Measurements from ENCODE around the gene STPG3.

STPG3 gene

DNA sequence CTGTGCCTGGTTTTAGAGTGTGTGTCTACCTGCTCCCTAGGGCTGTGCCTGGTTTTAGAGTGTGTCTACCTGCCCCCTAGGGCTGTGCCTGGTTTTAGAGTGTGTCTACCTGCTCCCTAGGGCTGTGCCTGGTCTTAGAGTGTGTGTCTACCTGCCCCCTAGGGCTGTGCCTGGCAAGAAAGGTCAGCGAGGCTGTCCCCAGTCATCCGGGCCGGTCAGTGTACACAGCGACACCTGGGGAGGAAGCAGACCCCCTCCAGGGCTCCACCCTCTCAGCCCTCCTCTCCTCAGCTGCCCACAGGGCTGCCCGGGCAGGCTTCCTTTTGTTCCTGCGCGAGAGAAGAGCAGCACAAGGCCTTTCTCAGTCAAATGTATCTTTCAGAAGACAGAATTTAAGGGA, 46.9 kb downstream of the STPG3 start:
- H3K4me3 ChIP-seq (ENCODE audit: low read length), result no peak overlapping the region
- 36% methylated on average over 7 of the region's 7 CpGs for WGBS
- H3K9ac ChIP-seq (ENCODE audit: low read depth, low read length), result no peak overlapping the region
- H3K27me3 ChIP-seq (ENCODE audit: insufficient read depth, low read length), result peaks cover 41% of the 10 kb centered on the region
- H3K36me3 ChIP-seq (ENCODE audit: insufficient read depth, low read length), result no peaks in the 10 kb centered on the region
- no peaks in the 10 kb centered on the region for H3K9me3 ChIP-seq (ENCODE audit: insufficient read depth, low read depth, low read length)
- no peak overlapping the region; the same call in 1 of the 2 replicates for H3K27ac ChIP-seq (ENCODE audit: low read depth, low read length)
- H3K4me1 ChIP-seq (ENCODE audit: insufficient read depth, low read length), result peaks cover 25% of the 10 kb centered on the region

DNA sequence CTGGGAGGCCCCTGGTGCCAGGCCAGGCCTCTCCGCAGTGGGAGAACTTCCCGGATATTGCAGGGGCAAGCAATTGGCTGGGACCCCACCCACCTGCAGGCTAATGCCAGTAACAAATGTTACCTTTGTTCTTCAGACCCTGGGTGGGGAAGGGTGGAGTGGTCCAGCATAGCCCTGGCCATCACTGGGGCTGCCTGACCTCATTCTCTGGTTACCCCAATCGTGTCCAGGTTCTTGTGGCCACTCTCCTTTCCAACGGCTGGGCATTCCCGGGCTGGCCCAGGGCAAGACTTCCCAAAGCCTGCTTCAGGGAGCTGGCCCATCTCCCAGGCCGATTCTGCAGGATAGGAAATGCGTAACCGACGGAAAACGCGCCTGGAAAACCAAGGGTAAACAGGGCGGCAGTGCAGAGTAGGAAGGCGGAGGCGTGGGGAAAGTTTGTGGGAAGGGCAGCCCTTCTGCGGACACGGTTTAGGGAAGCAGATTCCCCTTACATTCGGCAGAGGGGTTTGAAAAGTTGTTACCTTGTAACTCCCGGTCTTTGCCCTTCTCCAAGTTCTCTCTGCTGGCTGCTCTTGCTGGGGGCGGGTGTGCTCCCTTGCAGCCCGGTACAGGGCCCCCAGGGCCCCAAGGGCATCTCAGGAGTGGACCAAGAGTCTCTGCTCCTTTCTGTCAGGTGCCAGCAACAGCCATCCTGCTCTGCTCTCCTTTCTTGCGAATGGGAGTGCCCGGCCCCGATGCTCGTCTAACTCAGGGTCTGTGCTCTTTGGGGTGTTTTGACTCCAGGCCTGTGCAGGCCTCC, 47.5 kb downstream of the STPG3 start:
- H3K36me3 ChIP-seq (ENCODE audit: insufficient read depth, low read length), result no peaks in the 10 kb centered on the region
- no peak overlapping the region; the same call in 1 of the 2 replicates for H3K27ac ChIP-seq (ENCODE audit: low read depth, low read length)
- peak overlapping the region; percentile 93 for H3K4me3 ChIP-seq (ENCODE audit: low read length)
- H3K4me1 ChIP-seq (ENCODE audit: insufficient read depth, low read length), result peaks cover 30% of the 10 kb centered on the region
- H3K27me3 ChIP-seq (ENCODE audit: insufficient read depth, low read length), result peaks cover 46% of the 10 kb centered on the region
- no peaks in the 10 kb centered on the region for H3K9me3 ChIP-seq (ENCODE audit: insufficient read depth, low read depth, low read length)
- WGBS, result 28% methylated on average over 24 of the region's 24 CpGs
- no peak overlapping the region for H3K9ac ChIP-seq (ENCODE audit: low read depth, low read length)

DNA sequence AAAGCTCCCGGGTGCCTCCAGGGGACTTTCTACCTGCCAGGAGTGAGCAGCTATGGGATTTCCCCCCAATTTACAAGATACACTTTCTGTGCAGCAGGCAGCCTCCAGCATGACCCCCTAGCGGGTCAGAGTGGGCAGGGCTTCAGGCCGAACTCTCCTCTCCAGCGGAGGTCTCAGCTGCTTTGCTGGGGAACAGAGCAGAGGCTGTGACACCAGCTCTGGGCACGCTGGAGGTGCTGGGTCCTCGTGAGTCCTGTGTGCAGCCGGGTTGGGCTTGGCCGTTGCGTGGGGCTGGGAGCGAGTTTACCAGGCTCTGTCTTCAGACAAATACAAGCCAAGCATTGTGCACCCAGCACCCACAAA, 48.1 kb downstream of the STPG3 start:
- no peaks in the 10 kb centered on the region for H3K36me3 ChIP-seq (ENCODE audit: insufficient read depth, low read length)
- H3K9me3 ChIP-seq (ENCODE audit: insufficient read depth, low read depth, low read length), result no peaks in the 10 kb centered on the region
- peaks cover 30% of the 10 kb centered on the region for H3K4me1 ChIP-seq (ENCODE audit: insufficient read depth, low read length)
- H3K4me3 ChIP-seq (ENCODE audit: low read length), result peak overlapping the region; percentile 93
- H3K27me3 ChIP-seq (ENCODE audit: insufficient read depth, low read length), result peaks cover 46% of the 10 kb centered on the region
- H3K9ac ChIP-seq (ENCODE audit: low read depth, low read length), result no peak overlapping the region
- no peak overlapping the region; the same call in 1 of the 2 replicates for H3K27ac ChIP-seq (ENCODE audit: low read depth, low read length)
- 5% methylated on average over 10 of the region's 10 CpGs for WGBS

DNA sequence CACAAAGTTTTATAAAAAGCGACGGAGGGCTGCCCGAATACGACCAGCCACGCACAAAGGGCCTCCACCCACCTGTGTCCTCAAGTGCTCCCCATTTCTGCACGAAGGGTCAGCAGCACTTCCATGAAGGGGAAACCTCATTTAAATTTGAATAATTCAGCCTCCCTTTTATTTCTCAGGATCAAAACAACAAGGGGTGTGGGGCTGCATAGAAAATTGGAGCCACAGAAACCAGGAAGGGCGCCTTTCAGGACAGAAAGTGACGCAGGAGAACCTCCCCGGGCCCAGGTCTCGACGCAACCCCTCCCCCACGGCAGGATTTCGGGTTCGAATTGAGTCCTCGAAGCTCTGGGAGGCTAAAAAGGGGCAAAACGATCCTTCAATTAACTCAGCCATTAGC, 48.9 kb downstream of the STPG3 start:
- no peaks in the 10 kb centered on the region for H3K36me3 ChIP-seq (ENCODE audit: insufficient read depth, low read length)
- peak overlapping the region; percentile 93 for H3K4me3 ChIP-seq (ENCODE audit: low read length)
- peaks cover 38% of the 10 kb centered on the region for H3K27me3 ChIP-seq (ENCODE audit: insufficient read depth, low read length)
- H3K4me1 ChIP-seq (ENCODE audit: insufficient read depth, low read length), result peaks cover 33% of the 10 kb centered on the region
- no peaks in the 10 kb centered on the region for H3K9me3 ChIP-seq (ENCODE audit: insufficient read depth, low read depth, low read length)
- peak overlapping the region; percentile 86; the same call in 1 of the 2 replicates for H3K27ac ChIP-seq (ENCODE audit: low read depth, low read length)
- WGBS, result 5% methylated on average over 15 of the region's 16 CpGs
- H3K9ac ChIP-seq (ENCODE audit: low read depth, low read length), result peak overlapping the region; percentile 45

DNA sequence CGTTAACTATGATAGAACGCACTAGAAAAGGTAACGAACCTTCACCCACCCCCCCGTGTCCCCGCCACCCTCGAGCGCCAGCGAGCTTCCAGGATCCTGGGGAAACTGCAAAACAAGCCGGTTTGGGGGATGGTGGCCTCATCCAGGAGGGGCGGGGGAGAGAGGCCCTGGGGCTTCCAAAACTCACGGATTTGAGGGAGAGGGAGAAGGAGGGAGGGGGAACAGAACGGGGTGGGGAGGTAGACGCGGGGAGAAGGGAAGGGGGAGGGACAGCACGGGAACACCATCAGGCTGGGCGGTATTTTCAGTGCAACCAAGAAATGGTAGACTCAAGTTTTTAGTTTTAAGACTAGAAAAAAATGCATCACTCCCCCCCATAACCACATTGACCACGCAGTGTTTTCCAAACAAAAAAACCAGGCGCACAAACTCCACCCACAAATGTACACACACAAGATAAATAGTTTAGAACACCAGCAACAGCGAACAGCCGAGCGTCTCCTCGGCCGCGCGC, 49.5 kb downstream of the STPG3 start:
- Histone ChIP-seq H3K9ac (ENCODE audit: low read depth, low read length) (peak overlapping the region; percentile 84), H3K36me3 (ENCODE audit: insufficient read depth, low read length) (no peaks in the 10 kb centered on the region), H3K27me3 (ENCODE audit: insufficient read depth, low read length) (peaks cover 35% of the 10 kb centered on the region), H3K27ac (ENCODE audit: low read depth, low read length) (peak overlapping the region; percentile 86; the same call in 1 of the 2 replicates), H3K4me3 (ENCODE audit: low read length) (peak overlapping the region; percentile 93), H3K9me3 (ENCODE audit: insufficient read depth, low read depth, low read length) (no peaks in the 10 kb centered on the region), H3K4me1 (ENCODE audit: insufficient read depth, low read length) (peaks cover 38% of the 10 kb centered on the region)
- under 1% methylated on average over 25 of the region's 25 CpGs for WGBS

DNA sequence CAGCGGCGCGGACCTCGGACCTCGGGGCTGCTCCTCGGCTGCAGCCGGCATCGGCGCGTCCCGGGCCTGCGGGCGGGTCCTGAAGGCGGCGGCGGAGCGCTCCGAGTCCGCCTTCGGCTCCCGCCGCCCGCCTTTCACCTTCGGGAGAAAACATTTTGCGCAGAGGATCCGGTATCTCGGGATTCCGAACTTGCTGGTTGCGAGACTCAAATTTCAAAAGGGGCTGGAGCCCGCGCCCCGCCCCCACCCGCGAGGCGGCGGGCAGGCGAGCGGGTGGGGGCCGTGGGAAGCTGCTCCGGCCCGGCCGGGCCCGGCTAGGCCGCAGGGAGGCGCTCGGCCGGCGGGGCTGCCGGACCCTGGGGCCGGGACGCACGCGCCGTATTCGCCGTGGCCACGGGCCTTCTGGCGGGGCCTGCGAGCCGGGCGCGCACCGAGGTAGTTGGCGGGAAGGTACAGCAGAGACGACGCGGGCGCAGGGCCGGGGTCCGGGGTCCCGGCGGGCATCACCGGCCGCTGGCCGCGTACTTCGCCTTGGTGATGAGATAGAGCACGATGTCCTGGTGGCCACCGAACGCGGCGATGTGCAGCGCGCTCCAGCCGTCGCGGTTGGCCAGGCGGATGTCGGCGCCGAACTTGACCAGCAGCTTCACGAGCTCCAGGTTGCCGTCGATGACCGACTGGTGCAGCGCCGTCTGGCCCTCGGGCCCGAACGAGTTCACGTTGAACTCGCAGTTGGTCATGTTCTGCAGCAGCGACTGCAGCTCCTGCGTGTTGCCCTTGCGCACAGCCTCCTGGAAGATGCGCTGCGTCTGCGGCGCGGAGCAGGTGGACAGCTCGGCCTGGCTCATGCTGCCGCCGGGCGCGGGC, 50.2 kb downstream of the STPG3 start:
- Histone ChIP-seq H3K4me1 (ENCODE audit: insufficient read depth, low read length) (peaks cover 43% of the 10 kb centered on the region), H3K9ac (ENCODE audit: low read depth, low read length) (peak overlapping the region; percentile 84), H3K9me3 (ENCODE audit: insufficient read depth, low read depth, low read length) (no peaks in the 10 kb centered on the region), H3K27me3 (ENCODE audit: insufficient read depth, low read length) (peaks cover 31% of the 10 kb centered on the region), H3K4me3 (ENCODE audit: low read length) (peak overlapping the region; percentile 93), H3K36me3 (ENCODE audit: insufficient read depth, low read length) (no peaks in the 10 kb centered on the region), H3K27ac (ENCODE audit: low read depth, low read length) (peak overlapping the region; percentile 86; the same call in 1 of the 2 replicates)
- under 1% methylated on average over 115 of the region's 115 CpGs for WGBS

DNA sequence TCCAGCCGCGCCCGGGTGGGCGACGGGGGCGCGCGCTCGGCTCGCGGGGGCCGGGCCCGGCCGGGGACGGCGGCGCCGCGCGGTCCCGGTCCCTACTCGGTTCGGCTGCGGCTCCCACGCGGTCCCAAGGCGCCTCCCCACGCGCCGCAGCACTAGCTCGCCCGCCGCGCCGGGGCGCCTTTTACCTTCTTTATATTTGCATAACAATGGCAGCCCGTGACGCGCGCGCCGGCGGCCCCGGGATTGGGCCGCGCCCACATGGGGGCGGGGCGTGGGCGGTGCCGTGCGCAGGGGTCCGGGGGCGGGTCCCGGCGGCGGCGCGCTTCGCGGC, 51.0 kb downstream of the STPG3 start, which contains the start of gene NRARP:
Gene NRARP (minus strand): TSS at position 154 of the 331 bp plus-strand sequence. CDS start 343 bp downstream, outside the sequence.
- Histone ChIP-seq H3K4me1 (ENCODE audit: insufficient read depth, low read length) (peaks cover 43% of the 10 kb centered on the region), H3K27ac (ENCODE audit: low read depth, low read length) (peak within 1 kb of the TSS; percentile 86; the same call in 1 of the 2 replicates), H3K4me3 (ENCODE audit: low read length) (peak within 1 kb of the TSS; percentile 93), H3K9ac (ENCODE audit: low read depth, low read length) (peak within 1 kb of the TSS; percentile 84), H3K9me3 (ENCODE audit: insufficient read depth, low read depth, low read length) (no peaks in the 10 kb centered on the region), H3K36me3 (ENCODE audit: insufficient read depth, low read length) (no peaks in the 10 kb centered on the region), H3K27me3 (ENCODE audit: insufficient read depth, low read length) (peaks cover 24% of the 10 kb centered on the region)
- under 1% methylated on average over 60 of the region's 60 CpGs for WGBS

DNA sequence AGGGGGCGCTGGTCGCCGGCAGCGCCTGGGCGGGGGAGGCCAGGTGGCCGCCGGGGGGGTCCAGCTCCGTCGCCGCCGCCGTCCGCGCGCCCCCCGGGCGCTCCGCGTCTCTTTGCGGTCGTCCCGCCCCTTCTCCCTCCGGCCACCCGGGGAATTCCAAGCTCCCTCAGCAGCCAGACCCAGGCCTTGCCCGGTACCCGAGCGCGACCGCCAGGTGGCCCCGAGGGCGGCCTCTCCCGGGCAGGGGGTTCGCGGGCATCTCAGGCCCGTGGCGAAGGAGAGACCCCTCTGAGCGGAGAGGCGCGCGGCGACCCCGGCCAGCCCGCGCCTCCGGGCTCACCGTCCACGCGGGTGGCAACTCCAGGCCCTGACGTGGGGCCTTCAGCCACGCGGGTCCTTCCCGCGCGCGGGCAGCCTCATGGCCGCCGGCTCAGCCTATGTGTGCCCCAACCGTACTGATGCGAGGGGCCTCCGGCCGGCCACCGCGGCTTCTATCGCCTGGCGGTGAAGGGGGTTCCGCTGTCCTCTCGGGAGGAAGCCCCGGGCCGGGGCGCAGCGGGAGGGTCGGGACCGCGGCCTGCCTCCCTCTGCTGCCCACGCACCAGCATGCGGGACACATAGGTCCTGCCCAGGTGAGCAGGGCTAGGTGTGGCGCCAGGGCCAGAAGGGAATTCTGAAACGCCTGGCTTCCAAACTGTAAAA, 51.5 kb downstream of the STPG3 start:
- no peak overlapping the region for H3K27ac ChIP-seq (ENCODE audit: low read depth, low read length)

More for the DNA sequence above, 51.5 kb downstream of the STPG3 start:
- Histone ChIP-seq H3K9ac (ENCODE audit: low read depth, low read length) (peak overlapping the region; percentile 54; the same call in 1 of the 2 replicates), H3K27me3 (ENCODE audit: insufficient read depth, low read length) (peaks cover 19% of the 10 kb centered on the region), H3K4me3 (ENCODE audit: low read length) (peak overlapping the region; percentile 53), H3K36me3 (ENCODE audit: insufficient read depth, low read length) (no peaks in the 10 kb centered on the region), H3K9me3 (ENCODE audit: insufficient read depth, low read depth, low read length) (no peaks in the 10 kb centered on the region), H3K4me1 (ENCODE audit: insufficient read depth, low read length) (peaks cover 48% of the 10 kb centered on the region)
- WGBS, result 3% methylated on average over 78 of the region's 78 CpGs

Measured in HUES64 (cell line).